GM12878 (cell line): ENCODE results near the gene RND1. TPM values are rescaled to one million over a fixed set of nuclear protein-coding genes. Genes with fewer than 3 reads are reported as not detected.
A peak's percentile ranks its signal among the peaks of the same experiment; 100 is the strongest.

ENCODE experiments used
- ATF3 ChIP-seq: IDR thresholded peaks from 2 replicates; pipeline ENCODE4 v1.6.1; 2011; ENCODE audit warnings: low read depth, mild to moderate bottlenecking, low read length, moderate library complexity, borderline replicate concordance; ENCODE audit errors: extremely low read depth
- CBFB ChIP-seq: IDR thresholded peaks from 2 replicates; pipeline ENCODE4 v1.6.1; 2016; ENCODE audit warnings: antibody characterized with exemption, low read depth
- CBX5 ChIP-seq: sonication (generic); IDR thresholded peaks from 2 replicates; pipeline ENCODE4 v1.6.1; 2016; ENCODE audit warnings: low read depth, moderate library complexity, mild to moderate bottlenecking, inconsistent platforms
- CREB1 ChIP-seq: IDR thresholded peaks from 2 replicates; pipeline ENCODE4 v1.6.1; 2012; ENCODE audit warnings: low read depth, mild to moderate bottlenecking, inconsistent platforms
- EGR1 ChIP-seq, 2 experiments: IDR thresholded peaks; 1 replicate in 1 of 2; 2 replicates in 1 of 2; pipeline ENCODE4 v1.6.1; 2011 to 2012; ENCODE audit warnings: low read depth in 2 of 2, low read length in 2 of 2, borderline replicate concordance in 1 of 2, mild to moderate bottlenecking in 1 of 2, moderate library complexity in 1 of 2
- ESRRA ChIP-seq: IDR thresholded peaks from 2 replicates; pipeline ENCODE4 v1.6.1; 2012; ENCODE audit warnings: mild to moderate bottlenecking, low read length, improper control_type of control experiment
- GATAD2B ChIP-seq: fragments of 450-650 bp; conservative IDR thresholded peaks from 2 replicates; pipeline ENCODE4 v1.6.1; 2017; ENCODE audit warnings: low read depth, mild to moderate bottlenecking, moderate library complexity
- IKZF1 ChIP-seq: fragments of 450-650 bp; conservative IDR thresholded peaks from 2 replicates; pipeline ENCODE4 v1.6.1; 2017; ENCODE audit warnings: antibody characterized with exemption, mild to moderate bottlenecking
- NR2C1 ChIP-seq: fragments of 450-650 bp; IDR thresholded peaks from 2 replicates; pipeline ENCODE4 v1.6.1; 2017; ENCODE audit warnings: antibody characterized with exemption, mild to moderate bottlenecking, moderate library complexity
- PBX3 ChIP-seq: IDR thresholded peaks from 2 replicates; pipeline ENCODE4 v1.6.1; 2011; ENCODE audit warnings: mild to moderate bottlenecking, low read depth, low read length, moderate library complexity; ENCODE audit not compliant: insufficient replicate concordance
- POU2F2 ChIP-seq: IDR thresholded peaks from 3 replicates; pipeline ENCODE4 v1.6.1; 2011; ENCODE audit warnings: low read depth, mild to moderate bottlenecking, low read length, borderline replicate concordance
- RB1 ChIP-seq: fragments of 450-650 bp; formaldehyde crosslinking; IDR thresholded peaks from 2 replicates; pipeline ENCODE4 v1.6.1; 2017; ENCODE audit warnings: mild to moderate bottlenecking, borderline replicate concordance
- RCOR1 ChIP-seq: conservative IDR thresholded peaks from 2 replicates; pipeline ENCODE4 v1.6.1; 2012; ENCODE audit warnings: low read depth, low read length, improper control_type of control experiment
- RFX5 ChIP-seq: IDR thresholded peaks from 2 replicates; pipeline ENCODE4 v1.6.1; 2011; ENCODE audit warnings: low read depth, low read length, improper control_type of control experiment
- RUNX3 ChIP-seq: IDR thresholded peaks from 2 replicates; pipeline ENCODE4 v1.6.1; 2012; ENCODE audit warnings: low read length, inconsistent platforms
- SRF ChIP-seq, 2 experiments: IDR thresholded peaks; 2 replicates each; pipeline ENCODE4 v1.6.1; 2011; ENCODE audit warnings: low read depth in 2 of 2, low read length in 2 of 2, mild to moderate bottlenecking in 1 of 2, moderate library complexity in 1 of 2
- SUPT20H ChIP-seq: IDR thresholded peaks from 2 replicates; pipeline ENCODE4 v1.6.1; 2011; ENCODE audit warnings: low read depth, mild to moderate bottlenecking, low read length, moderate library complexity, borderline replicate concordance; ENCODE audit not compliant: control insufficient read depth
- TCF7 ChIP-seq: IDR thresholded peaks from 2 replicates; pipeline ENCODE4 v1.6.1; 2014; ENCODE audit warnings: antibody characterized with exemption, borderline replicate concordance
- WRNIP1 ChIP-seq: IDR thresholded peaks from 2 replicates; pipeline ENCODE4 v1.6.1; 2011; ENCODE audit warnings: low read depth, low read length, improper control_type of control experiment, borderline replicate concordance
- YBX1 ChIP-seq: fragments of 450-650 bp; IDR thresholded peaks from 2 replicates; pipeline ENCODE4 v1.6.1; 2016; ENCODE audit warnings: antibody characterized with exemption
- ZNF24 ChIP-seq: fragments of 450-650 bp; IDR thresholded peaks from 2 replicates; pipeline ENCODE4 v1.6.1; 2017; ENCODE audit warnings: antibody characterized with exemption, mild to moderate bottlenecking
- ZNF274 ChIP-seq: IDR thresholded peaks from one replicate; pipeline ENCODE4 v1.8.0; 2011; ENCODE audit not compliant: insufficient read length, insufficient read depth
- polyA plus RNA-seq, 11 experiments: library from polyadenylated mRNA; depleted of rRNA in 4 of 11; unstranded in 6 of 11; stranded (reverse) in 5 of 11; fragments of >200 nt; fragmentation: Nextera tagmentation in 4 of 11; fragmentation: Illumina TruSeq in 1 of 11; extraction: Ambion mirVana in 4 of 11; extraction: Trizol in 1 of 11; gene quantifications; 1 replicate in 1 of 11; 2 replicates in 10 of 11; pipeline versions ENCODE4 v1.2.1 to v1.2.3, GENCODE V29; 2011 to 2016; ENCODE audit warnings: inconsistent platforms in 2 of 11, missing spikeins in 2 of 11, low read depth in 1 of 11
- total RNA-seq, 4 experiments: library from RNA; depleted of rRNA in 3 of 4; stranded (reverse); fragments of >200 nt in 3 of 4; fragmentation: Illumina TruSeq in 1 of 4; extraction: Trizol in 1 of 4; gene quantifications; 2 replicates each; pipeline versions ENCODE4 v1.2.1 to v1.2.3, GENCODE V29; 2013 to 2021
- TF ChIP-seq, protein P1 (sequence below): IDR thresholded peaks from 2 replicates; pipeline ENCODE4 v1.6.1; 2011; ENCODE audit warnings: low read depth, low read length, improper control_type of control experiment, borderline replicate concordance
- TF ChIP-seq, protein P2 (sequence below): fragments of 450-650 bp; IDR thresholded peaks from 2 replicates; pipeline ENCODE4 v1.6.1; 2017; ENCODE audit warnings: mild to moderate bottlenecking, moderate library complexity

Gene RND1
- total and polyA plus RNA-seq, 10 of the 15 experiments (the other 5 are each of a cell fraction or from before 2014, with no cell fraction given) = 0.24 to 5.1 (median 1.5) TPM

DNA sequence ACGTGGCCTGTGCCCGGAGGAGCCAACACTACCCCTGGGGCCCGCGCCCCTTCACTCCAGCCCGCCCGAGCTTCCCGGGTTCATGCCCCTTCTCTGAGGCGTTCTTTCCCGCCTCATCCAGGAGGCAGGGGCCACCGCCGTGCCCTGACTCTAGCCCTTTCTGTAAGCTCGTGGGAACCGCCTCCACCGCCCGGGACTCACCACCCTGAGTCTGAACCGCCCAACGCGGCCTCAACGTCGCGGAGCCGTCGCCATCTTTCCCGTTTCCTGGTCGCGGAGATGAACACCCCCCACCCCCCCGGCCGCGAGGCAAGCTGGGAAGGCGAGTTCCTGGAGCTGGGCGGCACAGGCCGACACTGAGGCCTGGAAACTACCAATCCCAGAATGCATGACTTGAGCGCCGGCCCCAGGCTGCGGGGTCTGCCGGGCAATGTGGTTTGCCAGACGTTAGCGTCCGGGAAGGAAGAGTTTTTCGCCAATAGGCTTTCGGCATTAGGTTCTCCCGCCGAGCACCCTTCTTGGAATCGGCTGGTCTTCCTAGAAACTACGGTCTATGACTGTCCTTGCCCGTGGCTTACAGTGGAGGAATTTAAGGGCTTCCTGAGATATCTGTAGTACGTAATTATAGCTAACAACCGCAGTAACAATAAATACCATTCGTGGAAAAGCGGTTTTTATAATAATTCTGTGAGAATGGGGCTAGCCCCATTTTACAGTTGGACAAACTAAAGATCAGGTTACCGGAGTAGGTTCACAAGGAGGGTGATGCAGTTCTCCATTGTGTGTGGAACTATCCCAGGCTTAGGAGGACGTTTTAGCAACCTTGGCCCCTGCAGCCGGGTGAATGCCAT lies 13.6 kb downstream of the RND1 start, which contains the start of gene DDX23 (continued):
- TF ChIP-seq, protein P1, sequence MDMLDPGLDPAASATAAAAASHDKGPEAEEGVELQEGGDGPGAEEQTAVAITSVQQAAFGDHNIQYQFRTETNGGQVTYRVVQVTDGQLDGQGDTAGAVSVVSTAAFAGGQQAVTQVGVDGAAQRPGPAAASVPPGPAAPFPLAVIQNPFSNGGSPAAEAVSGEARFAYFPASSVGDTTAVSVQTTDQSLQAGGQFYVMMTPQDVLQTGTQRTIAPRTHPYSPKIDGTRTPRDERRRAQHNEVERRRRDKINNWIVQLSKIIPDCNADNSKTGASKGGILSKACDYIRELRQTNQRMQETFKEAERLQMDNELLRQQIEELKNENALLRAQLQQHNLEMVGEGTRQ = no peak
- TF ChIP-seq CREB1 (peak; percentile 95), NR2C1 (peak; percentile 85), ESRRA (peak; percentile 87; the same call in 1 of the 2 replicates), SUPT20H (no peak), POU2F2 (peak; percentile 72; the same call in 1 of the 3 replicates), YBX1 (no peak), TCF7 (no peak), ZNF24 (no peak), RFX5 (0 out of 2 replicates have a peak, but pooled peaks have one; percentile 49), RCOR1 (no peak), CBFB (peak; percentile 74; the same call in 1 of the 2 replicates), WRNIP1 (no peak), SRF (IDR thresholded peaks at IDR 0.05; ENCODE audit: low read depth in 2 of 2, low read length in 2 of 2) (peak in 1 of 2 experiments; percentile 51; a peak in 1 of 4 replicates), ATF3 (peak; percentile 67; the same call in 1 of the 2 replicates), RUNX3 (peak; percentile 92), RB1 (peak; percentile 39; the same call in 1 of the 2 replicates), EGR1 (IDR thresholded peaks at IDR 0.05; ENCODE audit: borderline replicate concordance in 1 of 2, low read depth in 2 of 2, low read length in 2 of 2) (peak in 1 of 2 experiments; percentile 68; a peak in 1 of 3 replicates), CBX5 (no peak), ZNF274 (no peak), GATAD2B (peak; percentile 59; the same call in 1 of the 2 replicates), PBX3 (no peak), IKZF1 (peak; percentile 100)
- TF ChIP-seq, protein P2, sequence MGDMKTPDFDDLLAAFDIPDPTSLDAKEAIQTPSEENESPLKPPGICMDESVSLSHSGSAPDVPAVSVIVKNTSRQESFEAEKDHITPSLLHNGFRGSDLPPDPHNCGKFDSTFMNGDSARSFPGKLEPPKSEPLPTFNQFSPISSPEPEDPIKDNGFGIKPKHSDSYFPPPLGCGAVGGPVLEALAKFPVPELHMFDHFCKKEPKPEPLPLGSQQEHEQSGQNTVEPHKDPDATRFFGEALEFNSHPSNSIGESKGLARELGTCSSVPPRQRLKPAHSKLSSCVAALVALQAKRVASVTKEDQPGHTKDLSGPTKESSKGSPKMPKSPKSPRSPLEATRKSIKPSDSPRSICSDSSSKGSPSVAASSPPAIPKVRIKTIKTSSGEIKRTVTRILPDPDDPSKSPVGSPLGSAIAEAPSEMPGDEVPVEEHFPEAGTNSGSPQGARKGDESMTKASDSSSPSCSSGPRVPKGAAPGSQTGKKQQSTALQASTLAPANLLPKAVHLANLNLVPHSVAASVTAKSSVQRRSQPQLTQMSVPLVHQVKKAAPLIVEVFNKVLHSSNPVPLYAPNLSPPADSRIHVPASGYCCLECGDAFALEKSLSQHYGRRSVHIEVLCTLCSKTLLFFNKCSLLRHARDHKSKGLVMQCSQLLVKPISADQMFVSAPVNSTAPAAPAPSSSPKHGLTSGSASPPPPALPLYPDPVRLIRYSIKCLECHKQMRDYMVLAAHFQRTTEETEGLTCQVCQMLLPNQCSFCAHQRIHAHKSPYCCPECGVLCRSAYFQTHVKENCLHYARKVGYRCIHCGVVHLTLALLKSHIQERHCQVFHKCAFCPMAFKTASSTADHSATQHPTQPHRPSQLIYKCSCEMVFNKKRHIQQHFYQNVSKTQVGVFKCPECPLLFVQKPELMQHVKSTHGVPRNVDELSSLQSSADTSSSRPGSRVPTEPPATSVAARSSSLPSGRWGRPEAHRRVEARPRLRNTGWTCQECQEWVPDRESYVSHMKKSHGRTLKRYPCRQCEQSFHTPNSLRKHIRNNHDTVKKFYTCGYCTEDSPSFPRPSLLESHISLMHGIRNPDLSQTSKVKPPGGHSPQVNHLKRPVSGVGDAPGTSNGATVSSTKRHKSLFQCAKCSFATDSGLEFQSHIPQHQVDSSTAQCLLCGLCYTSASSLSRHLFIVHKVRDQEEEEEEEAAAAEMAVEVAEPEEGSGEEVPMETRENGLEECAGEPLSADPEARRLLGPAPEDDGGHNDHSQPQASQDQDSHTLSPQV = no peak
